CD4-positive, CD25-positive, alpha-beta regulatory T cell (primary cell): ENCODE data around the gene SLMAP. TPM values are rescaled to one million over a fixed set of nuclear protein-coding genes. Genes with fewer than 3 reads are reported as not detected.
"Not testable (repeated sequence)": the region's sequence is repeated elsewhere in the genome, so short reads cannot be mapped to it uniquely, and the experiment has no call there.

Source experiments
- ATAC-seq, 2 donors: fragments of 150-1000 bp; cut with Tn5 transposase; one replicate each; pipeline ENCODE4 v1.10.0; 2021; ENCODE audit warnings: low read depth in 2 of 2, moderate number of reproducible peaks in 2 of 2, moderate library complexity in 1 of 2
- DNase-seq, 3 donors: peaks; one replicate each; pipeline versions ENCODE4 v3.0.0 to v3.0.0-alpha.2; 2012 to 2022; ENCODE audit warnings: mixed read lengths in 1 of 3
- H3K27ac ChIP-seq: one replicate; pipeline ENCODE4 v1.7.0; 2013; ENCODE audit warnings: mild to moderate bottlenecking, low read length; ENCODE audit not compliant: insufficient read depth, poor library complexity, severe bottlenecking
- H3K27me3 ChIP-seq: one replicate; pipeline ENCODE4 v1.7.0; 2013; ENCODE audit warnings: low read length; ENCODE audit not compliant: control insufficient read depth, insufficient read depth
- H3K36me3 ChIP-seq: one replicate; pipeline ENCODE4 v1.7.0; 2013; ENCODE audit warnings: mild to moderate bottlenecking, low read length, moderate library complexity; ENCODE audit not compliant: control insufficient read depth, insufficient read depth
- H3K4me1 ChIP-seq: 2 replicates; pipeline ENCODE4 v1.7.0; 2013; ENCODE audit warnings: mild to moderate bottlenecking, low read length; ENCODE audit not compliant: insufficient read depth, control insufficient read depth, poor library complexity, severe bottlenecking
- H3K4me3 ChIP-seq: one replicate; pipeline ENCODE4 v1.7.0; 2013; ENCODE audit warnings: low read depth, mild to moderate bottlenecking, low read length, moderate library complexity
- H3K9me3 ChIP-seq, 2 experiments: 1 replicate in 1 of 2; 2 replicates in 1 of 2; pipeline ENCODE4 v1.7.0; 2013; ENCODE audit warnings: low read length in 2 of 2, mild to moderate bottlenecking in 1 of 2, moderate library complexity in 1 of 2; ENCODE audit not compliant: control insufficient read depth in 2 of 2
- H3K27ac Mint-ChIP-seq, 3 donors: one replicate each; pipeline ENCODE4 v1.8.0; 2020 to 2022; ENCODE audit warnings: mild to moderate bottlenecking in 3 of 3, mixed read lengths in 3 of 3, moderate library complexity in 2 of 3
- H3K27me3 Mint-ChIP-seq: one replicate; pipeline ENCODE4 v1.8.0; 2022; ENCODE audit warnings: mild to moderate bottlenecking, mixed read lengths
- H3K36me3 Mint-ChIP-seq: one replicate; pipeline ENCODE4 v1.8.0; 2020; ENCODE audit warnings: mixed read lengths
- H3K4me1 Mint-ChIP-seq, 4 donors: one replicate each; pipeline ENCODE4 v1.8.0; 2020 to 2022; ENCODE audit warnings: mixed read lengths in 4 of 4, mild to moderate bottlenecking in 1 of 4
- H3K4me3 Mint-ChIP-seq, 4 donors: one replicate each; pipeline ENCODE4 v1.8.0; 2020 to 2022; ENCODE audit warnings: mild to moderate bottlenecking in 4 of 4, mixed read lengths in 4 of 4, moderate library complexity in 3 of 4
- H3K9me3 Mint-ChIP-seq, 7 donors: one replicate each; pipeline ENCODE4 v1.8.0; 2020 to 2022; ENCODE audit warnings: mixed read lengths in 7 of 7, mild to moderate bottlenecking in 3 of 7, moderate library complexity in 2 of 7
- polyA plus RNA-seq, 4 donors: library from polyadenylated mRNA; unstranded; fragments of 300-500 nt; fragmentation: Illumina TruSeq; gene quantifications; one replicate each; pipeline ENCODE4 v1.2.3, GENCODE V29; 2021
- total RNA-seq: library from RNA; stranded (reverse); gene quantifications from one replicate; pipeline ENCODE4 v1.2.3, GENCODE V29; 2022

The SLMAP gene
- total and polyA plus RNA-seq, 5 donors from 2014 or later = 13.5 to 84.9 (median 21.3) TPM

DNA sequence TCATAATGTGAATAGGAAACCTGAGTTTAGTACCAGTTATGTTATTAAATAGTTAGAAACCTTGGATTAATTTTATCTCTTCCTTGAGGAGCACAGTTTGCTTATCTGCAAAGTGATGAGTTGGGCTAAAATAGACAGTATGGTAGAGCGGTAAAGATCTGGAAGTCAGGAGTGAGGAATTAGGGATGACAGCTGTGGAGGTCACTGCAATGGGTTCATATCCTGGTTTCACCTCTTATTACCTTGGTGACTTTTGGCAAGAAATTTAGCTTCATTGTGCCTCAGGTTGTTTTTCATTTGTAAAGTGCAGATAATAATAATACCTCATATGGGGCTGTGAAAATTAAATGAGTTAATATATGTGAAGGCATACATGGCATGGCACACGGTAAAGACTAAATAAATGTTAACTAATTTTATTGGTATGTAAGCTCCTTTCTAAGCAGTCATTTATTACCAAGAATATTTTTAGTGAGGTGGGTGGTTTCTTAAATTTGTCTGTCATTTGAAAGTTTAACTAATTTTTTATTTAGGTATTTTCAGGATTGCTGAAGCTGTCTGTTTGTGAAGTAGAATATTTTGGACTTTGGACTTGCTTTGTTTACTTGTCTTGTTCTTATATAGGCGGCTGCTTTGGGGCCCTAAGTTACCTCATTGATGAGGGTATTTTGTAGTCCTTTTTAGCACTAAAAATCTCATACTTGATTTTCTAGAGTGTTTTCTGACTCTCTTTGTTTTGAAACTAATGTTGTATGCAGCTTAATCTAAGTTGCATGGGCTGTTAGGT is 41.8 kb downstream of the SLMAP start:
- Histone ChIP-seq H3K36me3 (no peaks in the 10 kb centered on the region), H3K27ac (no peak overlapping the region), H3K9me3 (no peaks in the 10 kb centered on the region), H3K27me3 (no peaks in the 10 kb centered on the region), H3K4me3 (no peak overlapping the region), H3K4me1 (peaks cover under 1% of the 10 kb centered on the region)
- Mint-ChIP-seq H3K27ac (peak overlapping the region; percentile 2 to 72 (median 40)), H3K9me3 (no peaks in the 10 kb centered on the region), H3K27me3 (no peaks in the 10 kb centered on the region), H3K4me3 (peak overlapping the region in 1 of 4 donors; percentile 6), H3K4me1 (peaks cover 43 to 71% (median 57%) of the 10 kb centered on the region in 4 donors), H3K36me3 (peaks cover 5% of the 10 kb centered on the region)
- no peak for ATAC-seq
- no peak for DNase-seq

DNA sequence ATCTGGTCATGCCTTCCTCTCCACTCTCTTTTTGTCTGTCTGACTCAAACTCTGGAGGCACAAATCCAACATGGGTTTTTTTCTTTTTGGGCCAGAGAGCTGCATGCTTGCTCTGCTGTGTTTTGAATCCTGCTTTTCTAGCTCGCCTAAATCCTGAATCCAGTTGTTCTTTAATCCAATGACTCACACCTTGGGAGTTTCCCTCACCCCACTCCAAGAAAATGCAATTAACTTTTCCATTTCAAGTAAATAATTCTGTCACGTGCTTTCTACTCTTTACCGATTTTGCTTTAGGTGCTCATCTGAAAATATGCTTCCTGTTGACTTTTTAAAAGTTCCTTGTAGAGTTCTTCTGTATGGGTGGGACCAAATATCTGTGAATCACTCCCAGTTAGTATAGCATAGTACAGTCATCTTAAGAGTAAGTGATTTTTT is 47.6 kb downstream of the SLMAP start:
- no peaks in the 10 kb centered on the region for H3K36me3 ChIP-seq
- Mint-ChIP-seq H3K4me3 (peak overlapping the region; percentile 69 to 83 (median 80)), H3K9me3 (peaks cover 0 to 1% (median 0%) of the 10 kb centered on the region in 7 donors), H3K36me3 (peaks cover 14% of the 10 kb centered on the region), H3K27ac (peak overlapping the region; percentile 56 to 99 (median 90)), H3K27me3 (no peaks in the 10 kb centered on the region), H3K4me1 (peaks cover 61 to 82% (median 73%) of the 10 kb centered on the region in 4 donors)
- peak overlapping the region; percentile 61 for H3K27ac ChIP-seq
- DNase-seq = peak in 2 of 3 donors; percentile 22 to 77
- H3K27me3 ChIP-seq = no peaks in the 10 kb centered on the region
- peaks cover 38% of the 10 kb centered on the region for H3K4me1 ChIP-seq
- peak; percentile 90 to 93 for ATAC-seq
- H3K4me3 ChIP-seq = peak overlapping the region; percentile 71
- H3K9me3 ChIP-seq = no peaks in the 10 kb centered on the region

DNA sequence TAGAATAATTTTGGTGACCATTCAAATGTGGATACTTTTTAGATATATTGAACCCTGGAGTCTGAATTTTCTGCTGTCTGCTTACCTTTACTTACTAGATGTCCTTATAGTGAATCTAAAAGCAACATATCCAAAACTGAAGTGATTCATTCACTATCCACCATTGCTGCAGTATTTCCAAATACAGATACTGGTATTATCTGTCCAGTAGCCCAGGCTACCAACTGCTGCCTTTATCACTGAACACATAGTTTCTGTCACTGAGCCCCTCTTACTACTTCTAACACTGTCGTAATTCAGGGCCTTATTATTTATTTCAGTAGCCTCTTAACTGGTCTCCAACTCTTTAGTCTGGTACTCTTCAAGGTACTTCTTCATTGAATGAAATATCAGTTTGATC is 49.2 kb downstream of the SLMAP start:
- Mint-ChIP-seq H3K4me1 (peaks cover 57 to 91% (median 76%) of the 10 kb centered on the region in 4 donors), H3K27me3 (no peaks in the 10 kb centered on the region), H3K9me3 (peaks cover 0 to 1% (median 0%) of the 10 kb centered on the region in 7 donors), H3K27ac (peak overlapping the region; percentile 73 to 86 (median 84)), H3K4me3 (peak overlapping the region; percentile 15 to 79 (median 58)), H3K36me3 (peaks cover 14% of the 10 kb centered on the region)
- ATAC-seq = no peak
- H3K27me3 ChIP-seq = no peaks in the 10 kb centered on the region
- no peak overlapping the region for H3K27ac ChIP-seq
- DNase-seq = no peak
- H3K4me1 ChIP-seq = peaks cover 38% of the 10 kb centered on the region
- peak overlapping the region; percentile 71 for H3K4me3 ChIP-seq
- H3K36me3 ChIP-seq = no peaks in the 10 kb centered on the region
- no peaks in the 10 kb centered on the region for H3K9me3 ChIP-seq

DNA sequence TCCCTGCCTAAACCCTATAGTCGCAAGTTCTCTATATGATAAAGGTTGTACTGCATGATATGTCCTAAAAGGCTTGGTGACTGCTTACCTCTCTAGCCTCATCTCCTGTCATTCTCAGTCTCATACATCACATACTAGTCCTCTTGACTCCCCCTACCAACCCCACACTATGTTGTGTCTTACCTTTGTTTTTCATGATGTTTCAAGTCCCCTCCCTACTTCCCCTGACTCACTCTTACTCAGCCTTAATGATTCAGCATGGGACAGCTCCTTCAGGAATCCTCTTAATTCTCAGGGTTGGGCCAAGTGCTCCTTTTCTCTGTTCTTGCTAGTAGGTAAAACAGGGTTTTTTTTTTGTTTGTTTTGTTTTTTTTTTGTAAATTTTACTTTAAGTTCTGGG is 49.6 kb downstream of the SLMAP start:
- peak; percentile 33 to 45 for ATAC-seq
- Mint-ChIP-seq H3K9me3 (peaks cover 0 to 3% (median 0%) of the 10 kb centered on the region in 7 donors), H3K27me3 (no peaks in the 10 kb centered on the region), H3K36me3 (peaks cover 17% of the 10 kb centered on the region), H3K27ac (peak overlapping the region in 2 of 3 donors; percentile 84 to 86), H3K4me1 (peaks cover 58 to 91% (median 76%) of the 10 kb centered on the region in 4 donors), H3K4me3 (peak overlapping the region in 3 of 4 donors; percentile 15 to 79 (median 62))
- Histone ChIP-seq H3K9me3 (no peaks in the 10 kb centered on the region), H3K27me3 (no peaks in the 10 kb centered on the region), H3K4me3 (peak overlapping the region; percentile 71), H3K4me1 (peaks cover 38% of the 10 kb centered on the region), H3K36me3 (no peaks in the 10 kb centered on the region), H3K27ac (no peak overlapping the region)
- DNase-seq = peak in 1 of 3 donors; percentile 44

DNA sequence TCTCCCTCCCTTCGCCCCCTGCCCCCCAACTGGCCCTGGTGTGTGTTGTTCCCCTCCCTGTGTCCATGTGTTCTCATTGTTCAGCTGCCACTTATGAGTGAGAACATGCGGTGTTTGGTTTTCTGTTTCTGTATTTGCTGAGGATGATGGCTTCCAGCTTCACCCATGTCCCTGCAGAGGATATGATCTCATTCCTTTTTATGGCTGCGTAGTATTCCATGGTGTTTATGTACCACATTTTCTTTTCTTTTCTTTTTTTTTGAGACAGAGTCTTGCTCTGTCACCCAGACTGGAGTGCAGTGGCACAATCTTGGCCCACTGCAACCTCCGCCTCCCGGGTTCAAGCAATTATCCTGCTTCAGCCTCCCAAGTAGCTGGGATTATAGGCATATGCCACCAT is 50.1 kb downstream of the SLMAP start:
- H3K4me3 ChIP-seq, DNase-seq, H3K27me3 Mint-ChIP-seq, H3K9me3 ChIP-seq, H3K36me3 ChIP-seq, H3K27me3 ChIP-seq, H3K27ac ChIP-seq, H3K9me3 Mint-ChIP-seq, ATAC-seq: not testable (repeated sequence)
- H3K4me1 Mint-ChIP-seq = peaks cover 58 to 86% (median 77%) of the 10 kb centered on the region in 4 donors
- peaks cover 38% of the 10 kb centered on the region for H3K4me1 ChIP-seq
- peaks cover 18% of the 10 kb centered on the region for H3K36me3 Mint-ChIP-seq
- peak overlapping the region; percentile 50 to 86 (median 84) for H3K27ac Mint-ChIP-seq
- H3K4me3 Mint-ChIP-seq = peak overlapping the region in 3 of 4 donors; percentile 43 to 79 (median 68)

DNA sequence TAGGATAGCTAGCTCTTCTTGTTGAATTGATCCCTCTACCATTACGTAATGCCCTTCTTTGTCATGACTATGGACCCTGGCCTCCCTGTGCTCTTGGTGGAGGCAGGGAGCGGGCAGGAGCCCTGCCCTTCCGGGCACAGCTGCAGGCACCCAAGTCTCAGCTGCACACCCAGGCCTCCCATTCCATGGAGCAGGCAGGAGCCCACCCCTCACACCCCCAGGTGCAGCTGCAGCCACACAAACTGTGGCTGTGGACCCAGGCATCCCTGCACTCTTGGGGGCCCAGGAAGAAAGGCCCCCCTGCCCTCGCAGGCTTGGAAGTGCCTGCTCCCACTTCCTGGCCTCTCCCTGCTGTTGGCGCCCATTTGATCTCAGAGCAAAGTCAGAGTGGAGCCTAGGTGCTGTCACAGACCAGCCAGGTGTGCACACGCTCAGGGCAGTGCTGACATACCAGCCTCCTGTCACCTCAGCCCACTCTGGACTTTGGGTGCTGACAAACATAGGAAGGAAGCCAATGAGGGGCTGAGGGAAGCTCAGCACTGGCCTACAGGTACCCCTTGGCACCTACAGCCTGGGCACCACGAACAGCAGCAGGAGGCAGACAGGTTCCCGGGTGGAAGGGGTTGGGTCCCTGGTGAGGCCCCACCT is 53.0 kb downstream of the SLMAP start:
- no peak for DNase-seq
- H3K27ac Mint-ChIP-seq = no peak overlapping the region
- peak overlapping the region in 1 of 4 donors; percentile 44 for H3K4me3 Mint-ChIP-seq
- Histone ChIP-seq H3K27me3 (no peaks in the 10 kb centered on the region), H3K4me3 (no peak overlapping the region), H3K9me3 (no peaks in the 10 kb centered on the region), H3K36me3 (no peaks in the 10 kb centered on the region), H3K27ac (no peak overlapping the region), H3K4me1 (peaks cover 26% of the 10 kb centered on the region)
- peaks cover 9% of the 10 kb centered on the region for H3K36me3 Mint-ChIP-seq
- ATAC-seq = no peak
- H3K9me3 Mint-ChIP-seq = peaks cover 0 to 4% (median 0%) of the 10 kb centered on the region in 7 donors
- peaks cover 43 to 70% (median 59%) of the 10 kb centered on the region in 4 donors for H3K4me1 Mint-ChIP-seq
- no peaks in the 10 kb centered on the region for H3K27me3 Mint-ChIP-seq

DNA sequence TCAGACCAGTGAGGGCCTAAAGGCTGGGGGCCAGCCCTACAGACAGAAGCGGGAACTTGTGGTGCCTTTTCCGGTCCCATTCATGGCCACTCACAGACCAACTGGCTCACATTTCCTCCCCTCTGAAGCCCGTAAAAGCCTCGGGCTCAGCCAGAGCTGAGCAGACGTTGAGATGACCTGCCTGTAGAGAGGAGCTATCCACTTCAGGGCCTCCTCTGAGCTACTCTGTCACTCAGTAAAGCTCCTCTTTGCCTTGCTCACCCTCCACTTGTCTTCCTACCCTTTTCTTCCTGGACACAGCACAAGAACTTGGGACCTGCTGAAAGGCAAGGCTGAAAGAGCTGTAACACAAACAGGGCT is 53.5 kb downstream of the SLMAP start:
- H3K4me1 Mint-ChIP-seq = peaks cover 42 to 71% (median 60%) of the 10 kb centered on the region in 4 donors
- Histone ChIP-seq H3K4me1 (peaks cover 26% of the 10 kb centered on the region), H3K9me3 (no peaks in the 10 kb centered on the region), H3K4me3 (no peak overlapping the region), H3K27me3 (no peaks in the 10 kb centered on the region), H3K36me3 (no peaks in the 10 kb centered on the region), H3K27ac (no peak overlapping the region)
- peaks cover 0 to 4% (median 0%) of the 10 kb centered on the region in 7 donors for H3K9me3 Mint-ChIP-seq
- no peak overlapping the region for H3K27ac Mint-ChIP-seq
- ATAC-seq (no peak), DNase-seq (no peak)
- H3K36me3 Mint-ChIP-seq = peaks cover 9% of the 10 kb centered on the region
- no peak overlapping the region for H3K4me3 Mint-ChIP-seq
- H3K27me3 Mint-ChIP-seq = no peaks in the 10 kb centered on the region
